ENCODE results near the gene HNF4A. TPM values are rescaled to one million over a fixed set of nuclear protein-coding genes. Genes with fewer than 3 reads are reported as not detected.

Gene HNF4A
- total and polyA plus RNA-seq, 2 donors (not counting 3 experiments of a cell fraction or from before 2014, with no cell fraction given) = not detected

- Histone ChIP-seq H3K79me2 (ENCODE audit: control insufficient read depth, insufficient read depth, low read length) (no peaks in the 10 kb centered on the region), H4K20me1 (replicated peaks; ENCODE audit: control insufficient read depth, extremely low read depth, insufficient read depth, low read length) (no peaks in the 10 kb centered on the region), H3K4me3 (replicated peaks in 1 of 3; ENCODE audit: insufficient read depth in 1 of 3, low read depth in 1 of 3, low read length in 3 of 3) (no peak overlapping the region), H3K4me1 (ENCODE audit: control insufficient read depth, extremely low read depth, insufficient read depth, low read length) (no peaks in the 10 kb centered on the region), H3K9me3 (replicated peaks; ENCODE audit: control insufficient read depth, insufficient read depth, low read length) (no peaks in the 10 kb centered on the region), H3K27me3 (ENCODE audit: control insufficient read depth in 2 of 2, insufficient read depth in 2 of 2, low read length in 2 of 2) (peaks cover 0 to 2% of the 10 kb centered on the region in 2 experiments), H3K36me3 (ENCODE audit: control insufficient read depth in 2 of 2, extremely low read depth in 1 of 2, insufficient read depth in 2 of 2, low read length in 2 of 2) (no peaks in the 10 kb centered on the region), H3K9ac (replicated peaks; ENCODE audit: extremely low read depth, insufficient read depth, low read length) (no peak overlapping the region), H3K27ac (ENCODE audit: insufficient read depth, low read depth, low read length) (no peak overlapping the region), H3K9me1 (replicated peaks; ENCODE audit: control insufficient read depth, extremely low read depth, insufficient read depth, low read length) (no peaks in the 10 kb centered on the region), H3K4me2 (ENCODE audit: insufficient read depth, low read length) (no peak overlapping the region), H2AFZ (ENCODE audit: low read depth, low read length) (no peak overlapping the region)
- no peak for TF ChIP-seq MYC (IDR thresholded peaks at IDR 0.05; ENCODE audit: low read depth, low read length)
- TF ChIP-seq, protein P1, sequence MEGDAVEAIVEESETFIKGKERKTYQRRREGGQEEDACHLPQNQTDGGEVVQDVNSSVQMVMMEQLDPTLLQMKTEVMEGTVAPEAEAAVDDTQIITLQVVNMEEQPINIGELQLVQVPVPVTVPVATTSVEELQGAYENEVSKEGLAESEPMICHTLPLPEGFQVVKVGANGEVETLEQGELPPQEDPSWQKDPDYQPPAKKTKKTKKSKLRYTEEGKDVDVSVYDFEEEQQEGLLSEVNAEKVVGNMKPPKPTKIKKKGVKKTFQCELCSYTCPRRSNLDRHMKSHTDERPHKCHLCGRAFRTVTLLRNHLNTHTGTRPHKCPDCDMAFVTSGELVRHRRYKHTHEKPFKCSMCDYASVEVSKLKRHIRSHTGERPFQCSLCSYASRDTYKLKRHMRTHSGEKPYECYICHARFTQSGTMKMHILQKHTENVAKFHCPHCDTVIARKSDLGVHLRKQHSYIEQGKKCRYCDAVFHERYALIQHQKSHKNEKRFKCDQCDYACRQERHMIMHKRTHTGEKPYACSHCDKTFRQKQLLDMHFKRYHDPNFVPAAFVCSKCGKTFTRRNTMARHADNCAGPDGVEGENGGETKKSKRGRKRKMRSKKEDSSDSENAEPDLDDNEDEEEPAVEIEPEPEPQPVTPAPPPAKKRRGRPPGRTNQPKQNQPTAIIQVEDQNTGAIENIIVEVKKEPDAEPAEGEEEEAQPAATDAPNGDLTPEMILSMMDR (IDR thresholded peaks at IDR 0.05; ENCODE audit: extremely low read depth in 1 of 2, insufficient read depth in 1 of 2, low read depth in 1 of 2, low read length in 2 of 2) = no peak
- TF ChIP-seq POLR2AphosphoS5 (IDR thresholded peaks at IDR 0.05; ENCODE audit: insufficient read depth, low read depth, low read length) = no peak
- no peak for TF ChIP-seq JUN (IDR thresholded peaks at IDR 0.05; ENCODE audit: borderline replicate concordance, insufficient read depth, insufficient read length, low read depth)
- TF ChIP-seq FOS (IDR thresholded peaks at IDR 0.05; ENCODE audit: borderline replicate concordance, insufficient read depth, low read length) = no peak
- TF ChIP-seq, protein P2, sequence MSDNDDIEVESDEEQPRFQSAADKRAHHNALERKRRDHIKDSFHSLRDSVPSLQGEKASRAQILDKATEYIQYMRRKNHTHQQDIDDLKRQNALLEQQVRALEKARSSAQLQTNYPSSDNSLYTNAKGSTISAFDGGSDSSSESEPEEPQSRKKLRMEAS (IDR thresholded peaks at IDR 0.05; ENCODE audit: insufficient read depth, insufficient read length) = no peak
- no peak for TF ChIP-seq POLR2A (IDR thresholded peaks at IDR 0.05; ENCODE audit: low read depth, low read length)
- no peak for TF ChIP-seq EZH2 (IDR thresholded peaks at IDR 0.05; ENCODE audit: borderline replicate concordance, low read depth, low read length, severe bottlenecking)
- TF ChIP-seq GATA2 (IDR thresholded peaks at IDR 0.05; ENCODE audit: insufficient read depth, insufficient read length, low read depth, low read length) = no peak
- no TSS peak for BruUV-seq (replicated peaks)
- dilution Hi-C loops (cut with MboI; ENCODE audit: extremely low pct_ligation_motif_present, low sequenced_read_pairs) = no loop called here
- no peak for DNase-seq (ENCODE audit: low read depth, low spot score)
- intact Hi-C loops (cut with micrococcal nuclease) = no loop called here
- ChIA-PET POLR2A (interaction anchor here (0.6 kb wide), 1 partner anchor 15 kb away, joined by 3 read pairs; no protein-coding TSS in a partner anchor), CTCF (interaction anchor here (0.9 to 2.5 kb wide), 4 partner anchors 10 to 351 kb away, joined by 3 to 23 read pairs (median 3); no protein-coding TSS in a partner anchor)
- no peak for FAIRE-seq
These were observed 41.1 kb downstream of the HNF4A start for GRCh38 chr20:44396369-44397130.
